ENCODE data around the gene ERN1.

DNA sequence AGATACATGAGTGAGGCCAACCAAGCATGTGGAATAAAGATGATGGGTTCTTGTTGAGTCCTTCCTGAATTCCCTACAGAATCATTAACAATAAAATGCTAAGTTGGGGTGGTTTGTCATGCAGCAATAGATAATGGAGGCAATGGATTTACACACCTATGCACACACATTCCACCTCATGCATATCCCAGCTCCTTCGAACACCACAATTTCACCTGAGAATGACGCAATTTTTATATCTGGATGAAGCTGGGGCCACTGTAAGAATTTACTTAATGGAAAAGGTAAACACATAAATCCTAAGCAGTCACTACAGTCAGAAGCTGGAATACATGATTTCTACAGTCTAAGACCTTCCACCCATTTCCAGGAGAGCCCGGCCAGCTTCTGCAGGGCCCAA, 59.7 kb downstream of the ERN1 start:
- TF ChIP-seq, protein P1, sequence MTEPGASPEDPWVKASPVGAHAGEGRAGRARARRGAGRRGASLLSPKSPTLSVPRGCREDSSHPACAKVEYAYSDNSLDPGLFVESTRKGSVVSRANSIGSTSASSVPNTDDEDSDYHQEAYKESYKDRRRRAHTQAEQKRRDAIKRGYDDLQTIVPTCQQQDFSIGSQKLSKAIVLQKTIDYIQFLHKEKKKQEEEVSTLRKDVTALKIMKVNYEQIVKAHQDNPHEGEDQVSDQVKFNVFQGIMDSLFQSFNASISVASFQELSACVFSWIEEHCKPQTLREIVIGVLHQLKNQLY (CRISPR knock-in tag; IDR thresholded peaks at IDR 0.05): no peak
- TF ChIP-seq SMARCE1 (IDR thresholded peaks at IDR 0.05; ENCODE audit: borderline replicate concordance): no peak

All from HepG2 (cell line).